HFF-Myc (cell line): ENCODE measurements around the gene CEP20.

Experiments used
- DNase-seq: peaks from one replicate; pipeline ENCODE4 v3.0.0-alpha.2; 2011; ENCODE audit warnings: low read depth; ENCODE audit errors: extremely low read depth
- H3K4me3 ChIP-seq: replicated peaks from 2 replicates; pipeline ENCODE4 v1.5.1; 2011; ENCODE audit warnings: low read depth, mild to moderate bottlenecking, control low read depth, low read length
- TF ChIP-seq, protein P1 (sequence below): IDR thresholded peaks from 2 replicates; pipeline ENCODE4 v1.5.1; 2012; ENCODE audit warnings: mild to moderate bottlenecking, low read depth, low read length, control low read depth; ENCODE audit errors: missing control alignments

CEP20 gene

GRCh38 chr16:15907863-15908478 is 19.6 kb upstream of the CEP20 start:
- TF ChIP-seq, protein P1, sequence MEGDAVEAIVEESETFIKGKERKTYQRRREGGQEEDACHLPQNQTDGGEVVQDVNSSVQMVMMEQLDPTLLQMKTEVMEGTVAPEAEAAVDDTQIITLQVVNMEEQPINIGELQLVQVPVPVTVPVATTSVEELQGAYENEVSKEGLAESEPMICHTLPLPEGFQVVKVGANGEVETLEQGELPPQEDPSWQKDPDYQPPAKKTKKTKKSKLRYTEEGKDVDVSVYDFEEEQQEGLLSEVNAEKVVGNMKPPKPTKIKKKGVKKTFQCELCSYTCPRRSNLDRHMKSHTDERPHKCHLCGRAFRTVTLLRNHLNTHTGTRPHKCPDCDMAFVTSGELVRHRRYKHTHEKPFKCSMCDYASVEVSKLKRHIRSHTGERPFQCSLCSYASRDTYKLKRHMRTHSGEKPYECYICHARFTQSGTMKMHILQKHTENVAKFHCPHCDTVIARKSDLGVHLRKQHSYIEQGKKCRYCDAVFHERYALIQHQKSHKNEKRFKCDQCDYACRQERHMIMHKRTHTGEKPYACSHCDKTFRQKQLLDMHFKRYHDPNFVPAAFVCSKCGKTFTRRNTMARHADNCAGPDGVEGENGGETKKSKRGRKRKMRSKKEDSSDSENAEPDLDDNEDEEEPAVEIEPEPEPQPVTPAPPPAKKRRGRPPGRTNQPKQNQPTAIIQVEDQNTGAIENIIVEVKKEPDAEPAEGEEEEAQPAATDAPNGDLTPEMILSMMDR, result no peak
- no peak overlapping the region for H3K4me3 ChIP-seq
- DNase-seq, result no peak

GRCh38 chr16:15906439-15906838 is 18.0 kb upstream of the CEP20 start:
- DNase-seq, result no peak
- no peak overlapping the region for H3K4me3 ChIP-seq
- TF ChIP-seq, protein P1, result no peak

DNA sequence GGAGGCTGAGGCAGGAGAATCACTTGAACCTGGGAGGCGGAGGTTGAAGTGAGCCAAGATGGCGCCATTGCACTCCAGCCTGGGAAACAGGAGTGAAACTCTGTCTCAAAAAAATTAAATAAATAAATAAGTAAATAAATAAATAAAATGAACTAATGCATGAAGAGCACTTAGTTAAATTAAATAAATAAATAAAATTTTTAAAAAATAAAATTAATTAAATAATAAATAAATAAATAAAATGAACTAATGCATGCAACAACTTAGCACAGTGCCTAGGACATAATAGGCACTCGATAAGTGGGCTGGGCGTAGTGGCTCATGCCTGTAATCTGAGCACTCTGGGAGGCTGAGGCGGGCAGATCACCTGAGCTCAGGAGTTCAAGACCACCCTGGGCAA is 15.6 kb upstream of the CEP20 start:
- H3K4me3 ChIP-seq, result no peak overlapping the region
- TF ChIP-seq, protein P1, result no peak

DNA sequence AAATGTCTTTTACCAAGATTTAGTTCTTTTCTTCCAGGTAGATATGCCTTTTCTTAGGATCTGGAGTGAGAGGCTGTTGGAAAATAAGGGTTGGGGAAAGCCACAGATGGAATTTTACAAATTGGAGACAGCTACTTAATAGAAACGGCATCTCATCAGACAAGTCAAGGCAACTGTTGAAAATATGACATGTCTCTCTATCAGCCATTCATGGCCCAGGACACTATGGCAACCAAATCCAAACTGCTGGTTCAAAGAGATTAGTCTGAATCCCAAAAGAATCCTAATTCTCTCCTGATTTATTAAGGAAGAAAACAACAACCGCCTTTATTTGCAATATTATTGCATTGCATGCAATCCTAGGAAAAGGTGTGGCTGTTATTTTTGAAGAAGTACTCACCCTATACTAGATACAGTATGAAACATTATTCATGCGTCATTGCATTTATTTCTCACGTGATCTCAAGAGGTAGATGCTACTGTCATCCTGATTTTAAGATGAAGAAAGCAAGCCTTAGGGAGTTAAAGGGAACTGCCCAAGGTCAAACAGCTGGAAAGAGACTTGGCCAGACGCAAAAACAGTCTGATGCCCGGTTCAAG is 12.6 kb upstream of the CEP20 start:
- H3K4me3 ChIP-seq, result no peak overlapping the region
- TF ChIP-seq, protein P1, result no peak
- no peak for DNase-seq

More for the DNA sequence above, 15.6 kb upstream of the CEP20 start:
- no peak for DNase-seq

DNA sequence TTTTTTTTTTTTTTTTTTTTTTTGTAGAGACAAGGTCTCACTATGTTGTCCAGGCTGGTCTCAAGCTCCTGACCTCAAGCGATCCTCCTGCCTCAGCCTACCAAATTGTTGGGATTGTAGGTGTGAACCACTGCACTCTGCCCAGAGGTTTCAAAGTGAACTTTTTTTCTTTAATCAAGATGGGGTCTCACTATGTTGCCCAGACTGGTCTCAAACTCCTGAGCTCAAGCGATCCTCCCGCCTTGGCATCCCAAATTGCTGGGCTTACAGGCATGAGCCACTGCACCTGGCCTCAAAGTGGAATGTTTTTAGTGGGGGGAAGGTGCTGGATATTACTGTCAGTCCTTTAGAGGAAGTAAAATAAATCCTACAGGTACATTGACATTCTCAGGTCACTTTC is 12.0 kb upstream of the CEP20 start:
- H3K4me3 ChIP-seq, result no peak overlapping the region
- TF ChIP-seq, protein P1, result no peak
- DNase-seq, result no peak

DNA sequence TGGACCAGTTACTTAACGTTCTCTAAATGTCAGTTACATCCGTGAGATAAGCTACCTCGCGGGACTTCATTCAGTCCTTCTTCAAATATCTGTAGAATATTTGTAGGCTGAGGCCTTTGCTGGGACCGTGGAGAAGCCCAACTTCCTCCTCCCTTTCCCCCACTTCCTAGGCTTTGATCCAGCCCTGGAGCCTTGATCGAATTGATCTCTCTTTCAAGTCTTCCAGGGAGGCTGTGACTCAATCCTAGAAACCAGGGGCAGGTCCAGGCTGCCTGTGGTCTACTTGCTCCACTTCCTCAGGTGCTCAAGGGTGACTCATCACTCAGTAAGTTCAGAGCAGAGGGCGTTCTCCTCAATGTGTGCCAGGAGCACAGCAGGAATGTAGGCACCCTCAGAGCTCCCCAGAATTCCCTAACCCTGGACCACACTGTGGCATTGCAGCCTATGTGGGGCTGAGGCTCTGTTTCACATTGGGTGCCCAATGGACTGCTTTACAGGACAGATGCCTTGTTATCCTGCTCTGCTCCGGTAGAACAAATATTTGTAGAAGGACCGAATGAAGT is 11.2 kb upstream of the CEP20 start:
- DNase-seq, result peak; percentile 67
- no peak overlapping the region for H3K4me3 ChIP-seq
- TF ChIP-seq, protein P1, result no peak

DNA sequence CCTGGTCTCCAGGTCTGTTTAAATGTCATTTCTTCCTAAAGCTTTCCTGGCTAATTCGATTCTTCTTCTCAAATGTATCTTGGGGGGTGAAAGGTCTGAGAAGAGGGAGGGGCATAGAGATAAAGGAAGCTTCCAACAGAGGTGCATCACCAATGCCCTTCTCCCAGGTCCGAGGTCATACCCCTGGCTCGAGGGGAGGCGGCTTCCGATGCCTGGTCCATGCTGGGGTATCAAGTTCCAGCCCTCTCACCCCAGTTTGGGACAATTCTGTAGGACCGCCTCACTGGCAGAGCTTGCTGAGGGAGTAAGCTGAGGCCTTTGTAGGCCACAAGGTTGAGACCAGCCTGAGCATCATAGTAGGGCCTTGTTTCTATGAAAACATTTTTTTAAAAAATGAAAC is 10.3 kb upstream of the CEP20 start:
- no peak for DNase-seq
- no peak overlapping the region for H3K4me3 ChIP-seq
- TF ChIP-seq, protein P1, result no peak
